Body of pancreas (tissue), 4 donors: ENCODE results near the gene SELENOM.

Source experiments
- POLR2A ChIP-seq, 3 donors: fragments of 450-650 bp; IDR thresholded peaks; one replicate each; pipeline ENCODE4 v1.6.1; 2016; ENCODE audit warnings: antibody characterized with exemption in 3 of 3, mild to moderate bottlenecking in 2 of 3
- TF ChIP-seq, protein P1 (sequence below), 7 experiments: fragments of 450-650 bp in 4 of 7; fragments of 200-600 bp in 3 of 7; sonication (generic) in 3 of 7; IDR thresholded peaks; one replicate each; pipeline ENCODE4 v1.5.1; 2016 to 2019; ENCODE audit warnings: antibody characterized with exemption in 7 of 7

DNA sequence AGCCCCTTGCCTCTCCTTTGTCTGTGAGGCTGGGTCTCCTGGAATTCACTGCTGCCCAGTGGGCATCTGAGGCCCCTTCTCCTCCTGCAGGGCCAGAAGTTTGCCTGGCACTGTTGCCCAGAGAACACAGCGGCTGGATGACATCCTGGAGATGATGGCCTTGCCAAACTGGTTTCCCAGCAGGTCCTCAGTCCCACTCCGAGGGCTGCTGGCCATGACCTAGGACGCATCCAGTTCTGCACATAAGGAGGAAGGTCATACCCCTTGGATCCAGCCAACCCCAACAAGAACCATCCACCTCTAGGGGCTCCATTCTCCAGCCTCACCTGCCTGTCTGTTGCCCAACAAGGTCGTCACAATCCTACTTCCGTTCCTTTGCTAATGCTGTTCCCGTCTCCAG lies 29.7 kb downstream of the SELENOM start:
- TF ChIP-seq, protein P1, sequence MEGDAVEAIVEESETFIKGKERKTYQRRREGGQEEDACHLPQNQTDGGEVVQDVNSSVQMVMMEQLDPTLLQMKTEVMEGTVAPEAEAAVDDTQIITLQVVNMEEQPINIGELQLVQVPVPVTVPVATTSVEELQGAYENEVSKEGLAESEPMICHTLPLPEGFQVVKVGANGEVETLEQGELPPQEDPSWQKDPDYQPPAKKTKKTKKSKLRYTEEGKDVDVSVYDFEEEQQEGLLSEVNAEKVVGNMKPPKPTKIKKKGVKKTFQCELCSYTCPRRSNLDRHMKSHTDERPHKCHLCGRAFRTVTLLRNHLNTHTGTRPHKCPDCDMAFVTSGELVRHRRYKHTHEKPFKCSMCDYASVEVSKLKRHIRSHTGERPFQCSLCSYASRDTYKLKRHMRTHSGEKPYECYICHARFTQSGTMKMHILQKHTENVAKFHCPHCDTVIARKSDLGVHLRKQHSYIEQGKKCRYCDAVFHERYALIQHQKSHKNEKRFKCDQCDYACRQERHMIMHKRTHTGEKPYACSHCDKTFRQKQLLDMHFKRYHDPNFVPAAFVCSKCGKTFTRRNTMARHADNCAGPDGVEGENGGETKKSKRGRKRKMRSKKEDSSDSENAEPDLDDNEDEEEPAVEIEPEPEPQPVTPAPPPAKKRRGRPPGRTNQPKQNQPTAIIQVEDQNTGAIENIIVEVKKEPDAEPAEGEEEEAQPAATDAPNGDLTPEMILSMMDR (IDR thresholded peaks at IDR 0.05), result no peak
- no peak for TF ChIP-seq POLR2A (IDR thresholded peaks at IDR 0.05)
